ENCODE data around the gene ZNF318.
"Not testable (repeated sequence)": the region's sequence is repeated elsewhere in the genome, so short reads cannot be mapped to it uniquely, and the experiment has no call there.

The ZNF318 gene, protein sequence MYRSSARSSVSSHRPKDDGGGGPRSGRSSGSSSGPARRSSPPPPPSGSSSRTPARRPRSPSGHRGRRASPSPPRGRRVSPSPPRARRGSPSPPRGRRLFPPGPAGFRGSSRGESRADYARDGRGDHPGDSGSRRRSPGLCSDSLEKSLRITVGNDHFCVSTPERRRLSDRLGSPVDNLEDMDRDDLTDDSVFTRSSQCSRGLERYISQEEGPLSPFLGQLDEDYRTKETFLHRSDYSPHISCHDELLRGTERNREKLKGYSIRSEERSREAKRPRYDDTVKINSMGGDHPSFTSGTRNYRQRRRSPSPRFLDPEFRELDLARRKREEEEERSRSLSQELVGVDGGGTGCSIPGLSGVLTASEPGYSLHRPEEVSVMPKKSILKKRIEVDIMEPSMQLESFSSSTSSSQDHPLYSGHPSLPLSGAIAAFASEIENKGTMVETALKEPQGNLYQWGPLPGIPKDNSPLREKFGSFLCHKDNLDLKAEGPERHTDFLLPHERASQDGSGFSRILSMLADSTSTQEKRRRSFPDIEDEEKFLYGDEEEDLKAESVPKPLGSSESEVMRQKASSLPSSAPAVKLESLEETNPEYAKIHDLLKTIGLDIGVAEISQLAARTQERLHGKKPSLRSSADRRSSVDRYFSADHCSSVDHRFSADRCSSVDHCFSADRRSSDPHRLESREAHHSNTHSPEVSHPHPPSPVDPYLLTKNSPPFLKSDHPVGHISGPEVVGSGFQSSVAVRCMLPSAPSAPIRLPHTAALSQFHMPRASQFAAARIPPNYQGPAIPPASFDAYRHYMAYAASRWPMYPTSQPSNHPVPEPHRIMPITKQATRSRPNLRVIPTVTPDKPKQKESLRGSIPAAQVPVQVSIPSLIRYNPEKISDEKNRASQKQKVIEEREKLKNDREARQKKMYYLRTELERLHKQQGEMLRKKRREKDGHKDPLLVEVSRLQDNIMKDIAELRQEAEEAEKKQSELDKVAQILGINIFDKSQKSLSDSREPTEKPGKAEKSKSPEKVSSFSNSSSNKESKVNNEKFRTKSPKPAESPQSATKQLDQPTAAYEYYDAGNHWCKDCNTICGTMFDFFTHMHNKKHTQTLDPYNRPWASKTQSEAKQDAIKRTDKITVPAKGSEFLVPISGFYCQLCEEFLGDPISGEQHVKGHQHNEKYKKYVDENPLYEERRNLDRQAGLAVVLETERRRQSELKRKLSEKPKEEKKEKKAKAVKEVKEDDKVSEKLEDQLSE (N-terminal part only)

DNA sequence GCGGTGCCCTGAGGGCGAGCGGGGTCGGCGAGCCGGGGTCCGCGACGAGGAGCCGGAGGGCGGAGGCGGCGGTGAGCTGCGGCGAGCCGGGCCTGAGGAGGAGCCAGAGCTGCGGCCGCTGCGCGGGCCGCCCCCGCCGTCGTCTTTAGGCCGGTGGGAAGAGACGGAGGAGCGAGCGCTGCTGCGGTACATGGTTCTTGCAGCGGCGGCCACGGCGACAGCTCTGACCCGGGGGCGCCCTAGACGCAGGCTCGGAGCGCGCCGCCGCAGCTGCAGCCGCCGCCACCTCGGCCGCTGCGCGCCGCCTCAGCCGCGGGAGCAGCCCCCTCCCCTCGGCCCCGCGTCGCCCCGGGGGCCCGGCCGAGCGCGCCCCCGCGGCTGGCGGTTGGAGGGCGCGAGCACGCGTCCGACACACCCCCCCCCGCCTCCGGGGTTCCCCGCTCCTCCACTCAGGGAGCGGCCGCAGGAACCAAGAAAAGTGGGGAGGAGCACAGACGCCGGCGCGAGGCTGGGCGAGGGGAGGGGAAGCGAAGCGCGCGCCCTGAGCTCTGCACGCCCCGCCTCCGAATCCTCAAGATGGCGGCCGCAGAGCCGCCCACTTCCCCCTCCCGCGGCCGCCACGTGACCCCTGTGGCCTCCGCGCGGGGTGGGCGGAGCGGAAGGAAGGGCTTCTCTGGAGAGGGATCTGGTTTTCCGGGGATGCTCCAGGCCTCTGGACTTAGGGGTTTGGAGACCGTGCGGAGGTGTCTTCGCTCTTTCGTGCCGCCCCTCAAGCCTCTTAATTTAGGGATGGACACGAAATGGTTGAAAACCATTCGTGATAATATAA lies at the start of gene ZNF318:
ZNF318 (minus strand) TSS at position 474 of the 829 bp plus-strand sequence; CDS start at position 192, 282 bp downstream.
- peak; percentile 90 for DNase-seq (ENCODE audit: low spot score)

DNA sequence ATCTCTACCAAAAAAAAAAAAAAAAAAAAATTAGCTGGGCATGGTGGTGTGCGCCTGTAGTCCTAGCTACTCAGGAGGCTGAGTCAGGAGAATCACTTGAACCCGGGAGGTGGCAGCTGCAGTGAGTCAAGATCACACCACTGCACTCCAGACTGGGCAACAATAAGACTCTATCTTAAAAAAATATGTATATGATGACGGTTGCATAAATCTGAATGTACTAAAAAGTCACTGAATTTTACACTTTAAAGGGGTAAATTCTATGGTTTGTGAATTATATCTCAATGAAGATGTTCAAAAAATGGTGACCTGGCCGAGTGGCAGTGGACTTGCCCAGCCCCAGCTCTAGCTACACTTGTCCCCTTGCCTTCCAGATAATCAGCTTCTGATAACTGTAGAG lies 47.5 kb upstream of the ZNF318 start:
- DNase-seq (ENCODE audit: low spot score) = no peak

DNA sequence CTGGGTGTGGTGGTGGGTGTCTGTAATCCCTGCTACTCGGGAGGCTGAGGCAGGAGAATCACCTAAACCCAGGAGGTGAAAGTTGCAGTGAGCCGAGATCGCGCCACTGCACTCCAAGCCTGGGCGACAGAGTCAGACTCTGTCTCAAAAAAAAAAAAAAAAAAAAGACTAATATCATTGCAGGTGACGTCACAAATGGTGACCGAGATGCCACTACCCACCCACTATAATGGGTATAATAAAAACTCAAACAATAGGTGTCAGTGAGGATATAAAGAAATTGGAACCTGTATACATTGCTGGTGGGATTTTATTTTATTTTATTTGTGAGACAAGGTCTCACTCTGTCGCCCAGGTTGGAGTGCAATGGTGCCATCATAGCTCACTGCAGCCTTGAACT lies 45.8 kb upstream of the ZNF318 start:
- DNase-seq (ENCODE audit: low spot score) = not testable (repeated sequence)

DNA sequence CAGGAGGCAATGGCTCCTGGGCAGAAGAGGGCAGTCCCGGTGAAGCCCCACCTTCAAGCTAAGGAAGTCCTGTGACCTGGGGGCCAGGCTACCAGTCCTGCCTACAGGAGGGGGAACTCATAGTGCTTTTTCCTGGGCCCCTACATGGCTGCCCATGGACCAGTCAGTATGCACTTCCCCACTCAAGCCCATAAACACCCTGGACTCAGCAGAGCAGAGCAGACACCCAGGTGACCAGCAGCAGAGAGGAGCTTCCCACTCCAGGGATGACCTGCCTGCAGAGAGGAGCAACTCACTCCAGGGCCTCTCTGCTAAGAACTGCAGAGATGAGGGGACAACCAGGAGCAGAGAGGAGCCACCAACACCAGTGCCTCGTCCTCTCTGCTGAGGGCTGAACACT lies 43.6 kb upstream of the ZNF318 start:
- DNase-seq (ENCODE audit: low spot score) = no peak

DNA sequence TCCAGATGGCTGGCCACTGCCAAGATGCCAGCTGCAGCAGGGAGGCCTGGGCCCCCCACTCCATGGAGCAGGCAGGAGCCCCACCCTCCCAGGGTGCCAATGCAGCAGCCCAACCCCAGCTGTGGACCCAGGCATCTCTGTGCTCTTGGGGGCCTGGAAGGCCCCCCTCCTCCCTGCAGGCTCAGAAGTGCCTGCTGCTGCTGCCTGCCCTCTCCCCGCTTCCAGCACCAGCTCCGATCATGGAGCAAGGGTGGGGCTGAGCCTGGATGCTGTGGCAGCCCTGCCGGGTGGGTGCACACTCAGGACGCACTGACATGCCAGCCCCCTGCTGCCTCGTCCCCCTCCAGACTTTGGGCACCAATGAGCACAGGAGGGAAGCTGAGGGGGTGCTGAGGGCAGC lies 43.1 kb upstream of the ZNF318 start:
- no peak for DNase-seq (ENCODE audit: low spot score)

DNA sequence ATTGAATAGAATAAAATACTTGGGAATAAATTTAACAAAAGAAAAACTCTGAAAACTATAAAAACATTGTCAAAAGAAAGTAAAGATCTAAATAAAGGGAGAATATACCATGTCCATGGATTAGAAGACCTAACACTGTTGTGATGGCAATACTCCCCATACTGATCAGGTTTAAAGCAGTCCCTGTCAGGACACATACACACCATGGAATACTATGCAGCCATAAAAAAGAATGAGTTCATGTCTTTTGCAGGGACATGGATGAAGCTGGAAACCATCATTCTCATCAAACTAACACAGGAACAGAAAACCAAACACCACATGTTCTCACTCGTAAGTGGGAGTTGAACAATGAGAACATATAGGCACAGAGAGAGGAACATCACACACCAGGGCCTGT lies 41.3 kb upstream of the ZNF318 start:
- not testable (repeated sequence) for DNase-seq (ENCODE audit: low spot score)

DNA sequence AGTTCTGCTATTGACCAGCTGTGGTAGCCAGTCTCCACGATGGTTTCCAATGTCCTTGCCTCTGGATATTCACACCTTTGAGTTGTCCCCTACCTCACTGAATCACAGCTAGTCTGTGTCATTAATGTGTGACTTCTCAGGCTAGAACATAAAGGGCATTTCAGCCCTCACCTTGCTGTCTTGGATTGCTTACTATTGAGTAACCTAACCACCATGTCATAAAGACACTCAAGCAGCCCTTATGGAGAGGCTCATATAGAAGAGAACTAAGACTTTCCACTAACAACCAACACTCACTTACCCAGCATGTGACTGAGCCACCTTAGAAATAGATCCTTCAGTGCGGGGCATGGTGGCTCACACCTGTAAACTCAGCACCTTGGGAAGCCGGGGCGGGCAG lies 38.8 kb upstream of the ZNF318 start:
- no peak for DNase-seq (ENCODE audit: low spot score)

DNA sequence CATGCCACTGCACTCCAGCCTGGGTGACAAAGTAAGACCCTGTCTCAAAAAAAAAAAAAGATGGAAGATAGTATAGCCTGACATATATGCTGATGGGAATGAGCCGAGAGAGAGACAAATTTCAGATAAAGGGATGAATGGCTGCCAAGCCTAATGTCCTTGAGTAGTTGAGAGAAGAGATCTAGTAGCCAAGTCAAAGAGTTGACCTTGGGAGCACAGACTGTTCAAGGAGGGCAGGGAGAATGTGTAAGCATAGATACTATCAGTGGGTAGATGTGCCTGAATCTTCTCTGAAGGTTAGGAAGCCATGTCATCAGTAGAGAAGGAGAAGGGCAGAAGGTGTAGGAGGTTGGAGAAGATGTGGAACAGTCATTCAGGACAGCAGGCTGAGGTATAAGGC lies 37.8 kb upstream of the ZNF318 start:
- DNase-seq (ENCODE audit: low spot score) = no peak

DNA sequence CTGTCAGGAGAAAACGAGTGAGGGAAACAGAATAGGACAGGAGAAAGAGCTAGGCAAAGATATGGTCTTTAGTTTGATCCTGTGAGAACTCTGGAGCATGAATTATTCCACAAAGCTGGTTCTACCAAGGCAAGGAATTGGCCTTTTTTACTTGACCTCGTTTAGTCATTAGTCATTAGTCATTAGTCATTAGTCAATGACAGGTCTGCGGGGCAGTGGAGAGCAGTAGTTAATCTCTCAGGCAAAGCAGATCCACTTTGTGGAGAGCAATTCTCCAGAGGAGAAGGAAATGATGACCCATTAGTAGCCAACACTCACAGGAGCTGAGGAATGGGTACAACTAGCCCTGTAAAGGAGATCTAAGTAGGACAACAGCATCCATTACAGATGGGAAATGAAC lies 35.9 kb upstream of the ZNF318 start:
- DNase-seq (ENCODE audit: low spot score) = no peak

DNA sequence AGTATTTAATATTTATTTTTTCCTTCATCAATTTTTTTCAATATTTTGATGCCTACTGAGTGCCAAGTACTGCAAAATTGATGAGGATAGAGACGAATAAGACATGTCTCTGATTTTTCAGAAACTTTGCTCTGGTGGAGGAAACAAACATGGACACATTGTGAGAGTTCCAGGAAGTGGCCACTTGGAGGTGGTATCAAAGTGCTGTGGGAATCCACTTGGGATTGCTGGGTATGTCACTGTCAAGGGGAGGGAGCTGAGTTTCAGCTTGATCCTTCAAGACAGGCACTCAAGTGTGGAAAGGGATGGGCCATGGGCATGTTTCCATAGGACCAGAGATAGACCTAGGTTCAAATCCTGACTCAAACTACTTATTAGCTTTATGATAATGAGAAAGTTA lies 33.4 kb upstream of the ZNF318 start:
- no peak for DNase-seq (ENCODE audit: low spot score)

DNA sequence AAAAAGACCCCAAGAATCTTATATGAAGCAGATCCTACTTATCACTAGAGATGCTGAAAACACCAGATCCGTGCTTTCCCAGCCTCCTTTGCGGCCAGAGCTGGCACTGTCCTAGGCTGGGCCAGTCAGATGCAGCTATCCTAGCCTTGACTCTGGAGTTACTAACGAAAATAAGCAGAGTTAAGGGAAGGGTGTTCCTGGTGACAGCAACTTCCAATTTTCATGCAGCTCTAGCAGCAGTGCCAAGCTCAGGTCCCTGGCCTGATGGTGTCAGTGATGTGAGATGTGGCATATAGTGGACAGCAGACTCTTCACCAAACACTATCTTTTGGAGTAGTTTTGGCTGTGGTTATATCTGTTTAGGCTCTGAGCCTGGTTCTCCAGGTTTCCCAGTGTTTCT lies 32.3 kb upstream of the ZNF318 start:
- no peak for DNase-seq (ENCODE audit: low spot score)

DNA sequence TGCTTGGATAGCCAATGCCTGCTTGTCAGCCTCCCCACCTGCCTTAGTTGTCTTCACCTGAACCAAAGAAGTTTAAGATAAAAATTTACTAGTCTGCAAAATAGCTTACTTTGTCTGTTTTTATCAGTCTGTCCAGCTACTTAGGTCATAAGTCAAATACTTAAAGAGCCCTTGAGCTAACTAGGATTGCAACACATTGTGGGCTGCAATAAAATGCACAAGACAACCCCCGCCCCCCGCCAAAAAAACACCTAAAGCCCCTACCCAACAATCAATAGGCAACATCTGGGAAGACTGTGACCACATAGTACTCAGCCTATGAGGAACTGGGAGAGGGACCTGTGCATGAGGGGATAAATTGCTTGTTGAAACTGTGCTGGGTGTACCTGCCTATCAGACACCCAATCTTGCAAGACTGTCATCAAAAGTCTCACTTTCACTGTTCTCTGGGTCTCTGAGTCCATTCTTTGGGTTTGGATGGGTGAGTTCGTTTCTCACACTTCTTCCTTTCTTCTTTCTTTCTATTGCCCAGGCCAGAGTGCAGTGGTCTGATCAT lies 30.6 kb upstream of the ZNF318 start:
- no peak for DNase-seq (ENCODE audit: low spot score)

DNA sequence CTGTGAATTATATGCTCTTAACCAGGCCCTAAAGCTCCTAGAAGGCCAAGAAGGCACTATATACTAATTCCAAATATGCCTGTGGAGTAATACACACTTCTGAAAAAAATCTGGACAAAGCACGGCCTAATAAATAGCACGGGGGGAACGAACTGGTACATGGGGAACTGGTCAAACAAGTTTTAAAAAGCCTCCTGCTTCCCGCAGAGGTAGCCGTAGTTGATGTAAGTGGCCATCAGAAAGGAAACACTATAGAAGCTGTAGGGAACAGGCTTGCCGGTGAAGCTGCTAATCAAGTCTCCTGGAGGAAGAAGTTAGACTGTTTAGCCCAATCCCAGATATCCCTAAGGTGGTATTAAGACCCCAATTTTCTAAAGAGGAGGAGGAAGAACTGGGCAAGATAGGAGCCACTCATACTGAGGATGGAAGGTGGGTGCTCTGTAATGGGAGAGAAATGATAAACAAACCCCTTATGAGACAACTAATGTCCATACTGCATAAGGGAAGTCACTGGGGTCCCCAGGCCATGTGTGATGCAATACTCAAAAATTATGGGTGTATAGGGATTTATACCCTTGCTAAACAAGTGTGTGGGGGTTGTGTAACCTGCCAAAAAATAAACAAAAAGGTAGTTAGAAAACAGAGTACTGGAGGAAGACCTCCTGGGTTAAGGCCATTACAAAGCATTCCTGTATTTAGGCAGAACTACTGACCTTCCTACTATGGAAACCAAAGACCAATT lies 27.1 kb upstream of the ZNF318 start:
- DNase-seq (ENCODE audit: low spot score) = no peak

DNA sequence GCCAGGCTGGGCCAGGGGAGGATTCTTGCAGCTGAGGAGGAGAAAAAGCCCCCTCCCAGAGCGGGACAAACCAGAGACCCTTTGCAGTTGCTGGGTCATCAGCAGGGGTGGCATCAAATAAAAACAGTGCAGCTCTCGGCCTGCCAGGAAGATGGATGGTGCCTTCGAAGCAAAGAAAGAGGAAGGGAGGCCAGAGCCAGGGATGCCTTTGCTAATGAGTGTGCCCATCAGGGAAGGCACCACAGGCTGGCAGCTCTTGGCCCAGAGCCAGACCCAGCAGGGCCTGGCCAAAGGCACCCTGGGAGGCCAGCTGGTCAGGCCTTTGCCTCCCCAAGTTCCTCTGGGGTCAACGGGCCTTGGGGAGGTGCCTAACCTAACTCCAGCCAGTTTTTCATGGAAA lies 26.3 kb upstream of the ZNF318 start:
- no peak for DNase-seq (ENCODE audit: low spot score)

DNA sequence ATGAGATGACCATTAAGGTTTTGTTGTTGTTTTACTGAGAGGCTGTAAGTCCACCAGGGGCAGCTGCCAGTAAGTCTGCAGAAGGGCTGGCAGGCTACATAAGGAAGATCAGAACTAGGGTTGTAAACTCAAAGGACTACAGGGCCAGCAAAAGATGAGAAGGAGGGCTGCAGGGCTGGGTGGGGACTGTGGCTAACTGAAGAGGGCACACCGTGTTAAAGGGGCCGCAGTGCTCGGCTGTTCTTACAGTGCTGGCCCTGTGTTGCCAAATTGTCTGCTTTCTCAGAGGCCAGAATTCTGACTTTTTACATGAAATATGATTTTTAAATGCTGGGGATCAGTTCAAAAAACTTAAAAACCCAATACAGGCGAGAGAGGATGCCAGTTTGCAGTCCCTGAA lies 25.5 kb upstream of the ZNF318 start:
- DNase-seq (ENCODE audit: low spot score) = no peak

DNA sequence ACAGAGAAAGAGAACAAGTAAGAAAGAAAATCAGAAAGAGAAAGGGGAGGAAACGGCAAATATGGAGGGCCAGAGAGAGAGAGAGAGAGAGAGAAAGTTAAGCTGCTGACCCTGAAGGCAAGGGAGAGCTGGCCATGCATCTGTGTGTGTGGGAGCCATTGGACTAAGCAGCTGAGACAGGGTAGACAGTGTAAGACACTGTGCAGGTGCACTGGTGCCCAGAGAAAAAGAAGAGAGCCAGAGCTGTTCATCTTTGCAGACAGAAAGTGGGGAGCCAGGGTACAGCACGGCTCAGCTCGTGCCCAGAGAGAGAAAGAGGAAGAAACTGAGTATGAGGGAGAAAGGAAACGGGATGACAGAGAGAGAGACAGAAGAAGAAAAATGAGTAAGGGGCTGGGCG lies 24.2 kb upstream of the ZNF318 start:
- no peak for DNase-seq (ENCODE audit: low spot score)

DNA sequence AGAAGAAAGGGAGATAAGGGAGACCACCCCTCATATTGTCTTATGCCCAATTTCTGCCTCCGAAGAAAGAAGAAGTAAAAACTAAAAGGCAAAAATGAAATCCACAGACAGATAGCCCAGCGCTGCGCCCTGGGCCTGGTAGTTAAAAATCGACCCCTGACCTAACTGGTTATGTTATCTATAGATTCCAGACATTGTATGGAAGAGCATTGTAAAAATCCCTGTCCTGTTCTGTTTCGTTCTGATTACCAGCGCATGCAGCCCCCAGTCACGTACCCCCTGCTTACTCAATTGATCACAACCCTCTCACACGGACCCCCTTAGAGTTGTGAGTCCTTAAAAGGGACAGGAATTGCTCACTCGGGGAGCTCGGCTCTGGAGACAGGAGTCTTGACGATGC lies 23.7 kb upstream of the ZNF318 start:
- DNase-seq (ENCODE audit: low spot score) = not testable (repeated sequence)

DNA sequence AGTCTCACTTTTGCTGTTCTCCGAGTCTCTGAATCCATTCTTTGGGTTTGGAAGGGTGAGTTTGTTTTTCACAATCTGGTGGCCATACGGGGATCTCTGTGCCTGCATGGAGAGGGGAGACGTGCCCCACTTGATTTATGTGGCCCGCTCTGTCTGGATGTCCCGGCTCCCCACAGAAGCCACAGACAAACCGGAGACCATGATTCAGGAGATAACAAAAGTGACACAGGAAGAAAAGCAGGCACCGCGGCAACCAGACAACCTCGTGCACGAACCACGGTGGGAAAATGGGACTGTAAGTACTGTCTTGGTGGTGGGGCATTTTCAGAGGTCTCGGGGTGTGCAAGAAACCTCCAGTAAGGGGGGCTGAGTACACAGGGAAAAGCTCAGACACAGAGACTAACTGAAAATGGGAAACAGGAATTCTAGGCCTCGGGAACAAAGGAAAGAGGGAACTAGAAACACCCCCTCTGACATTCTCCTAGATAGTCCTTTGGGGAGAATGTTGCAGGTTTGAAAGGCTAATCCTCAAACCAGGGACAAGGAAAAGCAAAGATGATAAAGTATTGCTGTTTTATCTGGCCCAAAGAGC lies 22.1 kb upstream of the ZNF318 start:
- DNase-seq (ENCODE audit: low spot score) = no peak

DNA sequence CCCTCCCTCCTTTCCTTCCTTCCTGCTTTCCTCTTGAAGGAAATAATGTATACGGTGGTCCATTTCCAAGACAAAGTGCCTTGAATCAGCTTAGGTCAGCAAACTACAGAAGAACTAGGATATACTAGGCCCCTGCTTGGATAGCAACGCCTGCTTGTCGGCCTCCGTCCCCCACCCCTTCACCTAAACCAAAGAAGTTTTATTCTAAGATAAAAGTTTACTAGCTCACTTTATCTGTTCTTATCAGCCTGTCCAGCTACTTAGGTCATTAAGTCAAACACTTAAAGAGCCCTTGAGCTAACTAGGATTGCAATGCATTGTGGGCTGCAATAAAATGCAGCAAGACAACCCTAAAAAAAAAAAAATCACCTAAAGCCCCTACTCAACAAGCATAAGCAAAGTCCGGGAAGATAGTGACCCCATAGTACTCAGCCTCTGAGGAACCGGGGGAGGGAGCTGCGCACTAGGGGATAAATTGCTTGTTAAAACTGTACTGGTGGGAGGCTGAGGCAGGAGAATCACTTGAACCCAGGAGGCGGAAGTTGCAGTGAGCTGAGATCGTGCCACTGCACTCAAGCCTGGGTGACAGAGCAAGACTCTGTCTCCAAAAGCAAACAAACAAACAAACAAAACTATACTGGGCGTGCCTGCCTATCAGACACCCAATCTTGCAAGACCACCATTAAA lies 21.4 kb upstream of the ZNF318 start:
- not testable (repeated sequence) for DNase-seq (ENCODE audit: low spot score)

All from germinal center (tissue), 1 donor.